Uterus (tissue), 2 donors: ENCODE data around the gene CFAP77.

Experiments used
- POLR2A ChIP-seq, 2 donors: fragments of 450-650 bp; IDR thresholded peaks; one replicate each; pipeline ENCODE4 v1.6.1; 2016; ENCODE audit warnings: antibody characterized with exemption in 2 of 2, mild to moderate bottlenecking in 1 of 2, moderate library complexity in 1 of 2
- TF ChIP-seq, protein P1 (sequence below), 4 experiments: fragments of 200-600 bp in 2 of 4; fragments of 450-650 bp in 2 of 4; sonication (generic) in 2 of 4; IDR thresholded peaks; one replicate each; pipeline ENCODE4 v1.5.1; 2016 to 2019; ENCODE audit warnings: antibody characterized with exemption in 4 of 4, mild to moderate bottlenecking in 2 of 4, moderate library complexity in 1 of 4

- TF ChIP-seq POLR2A (IDR thresholded peaks at IDR 0.05) = no peak
- TF ChIP-seq, protein P1, sequence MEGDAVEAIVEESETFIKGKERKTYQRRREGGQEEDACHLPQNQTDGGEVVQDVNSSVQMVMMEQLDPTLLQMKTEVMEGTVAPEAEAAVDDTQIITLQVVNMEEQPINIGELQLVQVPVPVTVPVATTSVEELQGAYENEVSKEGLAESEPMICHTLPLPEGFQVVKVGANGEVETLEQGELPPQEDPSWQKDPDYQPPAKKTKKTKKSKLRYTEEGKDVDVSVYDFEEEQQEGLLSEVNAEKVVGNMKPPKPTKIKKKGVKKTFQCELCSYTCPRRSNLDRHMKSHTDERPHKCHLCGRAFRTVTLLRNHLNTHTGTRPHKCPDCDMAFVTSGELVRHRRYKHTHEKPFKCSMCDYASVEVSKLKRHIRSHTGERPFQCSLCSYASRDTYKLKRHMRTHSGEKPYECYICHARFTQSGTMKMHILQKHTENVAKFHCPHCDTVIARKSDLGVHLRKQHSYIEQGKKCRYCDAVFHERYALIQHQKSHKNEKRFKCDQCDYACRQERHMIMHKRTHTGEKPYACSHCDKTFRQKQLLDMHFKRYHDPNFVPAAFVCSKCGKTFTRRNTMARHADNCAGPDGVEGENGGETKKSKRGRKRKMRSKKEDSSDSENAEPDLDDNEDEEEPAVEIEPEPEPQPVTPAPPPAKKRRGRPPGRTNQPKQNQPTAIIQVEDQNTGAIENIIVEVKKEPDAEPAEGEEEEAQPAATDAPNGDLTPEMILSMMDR (IDR thresholded peaks at IDR 0.05) = no peak
Observed at GRCh38 chr9:132609184-132609583, 199.2 kb downstream of the CFAP77 start.
